Trophoblast cell (in vitro differentiated cells and primary cell): ENCODE measurements around the gene GPR55.

Source experiments
- DNase-seq, 2 donors: peaks; one replicate each; pipeline ENCODE4 v3.0.0-alpha.2; 2016
- H2AFZ ChIP-seq: 2 replicates; pipeline ENCODE4 v1.6.1; 2013; ENCODE audit warnings: low read length, moderate library complexity, mild to moderate bottlenecking; ENCODE audit not compliant: insufficient read depth, poor library complexity
- H2AK5ac ChIP-seq: 2 replicates; pipeline ENCODE4 v1.6.1; 2013; ENCODE audit warnings: mild to moderate bottlenecking, low read length
- H2BK120ac ChIP-seq: 2 replicates; pipeline ENCODE4 v1.6.1; 2013; ENCODE audit warnings: low read length, mild to moderate bottlenecking, moderate library complexity; ENCODE audit not compliant: insufficient read depth, poor library complexity
- H2BK12ac ChIP-seq: 2 replicates; pipeline ENCODE4 v1.6.1; 2013; ENCODE audit warnings: mild to moderate bottlenecking, low read length, moderate library complexity
- H2BK5ac ChIP-seq: 2 replicates; pipeline ENCODE4 v1.6.1; 2013; ENCODE audit warnings: low read length, low read depth, moderate library complexity, mild to moderate bottlenecking; ENCODE audit not compliant: poor library complexity
- H3K14ac ChIP-seq: 2 replicates; pipeline ENCODE4 v1.6.1; 2013; ENCODE audit warnings: mild to moderate bottlenecking, low read length
- H3K18ac ChIP-seq: 2 replicates; pipeline ENCODE4 v1.6.1; 2013; ENCODE audit warnings: mild to moderate bottlenecking, low read length
- H3K23ac ChIP-seq: 2 replicates; pipeline ENCODE4 v1.6.1; 2013; ENCODE audit warnings: low read length
- H3K27ac ChIP-seq: 2 replicates; pipeline ENCODE4 v1.5.1; 2013; ENCODE audit warnings: low read depth, mild to moderate bottlenecking, inconsistent platforms, low read length, moderate library complexity
- H3K27me3 ChIP-seq: 2 replicates; pipeline ENCODE4 v1.6.1; 2013; ENCODE audit warnings: inconsistent platforms, mild to moderate bottlenecking, low read length, moderate library complexity; ENCODE audit not compliant: insufficient read depth
- H3K36me3 ChIP-seq, 2 experiments: 1 replicate in 1 of 2; 2 replicates in 1 of 2; pipeline ENCODE4 v1.6.1; 2013; ENCODE audit warnings: low read length in 2 of 2, mild to moderate bottlenecking in 2 of 2, moderate library complexity in 1 of 2; ENCODE audit not compliant: insufficient read depth in 2 of 2, control insufficient read depth in 1 of 2
- H3K4ac ChIP-seq: 2 replicates; pipeline ENCODE4 v1.6.1; 2013; ENCODE audit warnings: low read depth, mild to moderate bottlenecking, low read length, moderate library complexity
- H3K4me1 ChIP-seq, 2 experiments: 1 replicate in 1 of 2; 2 replicates in 1 of 2; pipeline ENCODE4 v1.6.1; 2013; ENCODE audit warnings: low read length in 2 of 2, mild to moderate bottlenecking in 2 of 2, moderate library complexity in 1 of 2; ENCODE audit not compliant: insufficient read depth in 2 of 2, control insufficient read depth in 1 of 2
- H3K4me2 ChIP-seq: 2 replicates; pipeline ENCODE4 v1.6.1; 2013; ENCODE audit warnings: inconsistent platforms, mild to moderate bottlenecking, low read length, moderate library complexity
- H3K4me3 ChIP-seq: 2 replicates; pipeline ENCODE4 v1.5.1; 2013; ENCODE audit warnings: mild to moderate bottlenecking, low read depth, low read length, inconsistent platforms
- H3K79me1 ChIP-seq: one replicate; pipeline ENCODE4 v1.6.1; 2013; ENCODE audit warnings: low read length
- H3K79me2 ChIP-seq: 2 replicates; pipeline ENCODE4 v1.6.1; 2013; ENCODE audit warnings: low read length, mild to moderate bottlenecking; ENCODE audit not compliant: control insufficient read depth, insufficient read depth, poor library complexity
- H3K9ac ChIP-seq: 2 replicates; pipeline ENCODE4 v1.6.1; 2013; ENCODE audit warnings: mild to moderate bottlenecking, low read length
- H3K9me3 ChIP-seq: 2 replicates; pipeline ENCODE4 v1.6.1; 2013; ENCODE audit warnings: low read depth, mild to moderate bottlenecking, control low read depth, inconsistent platforms, low read length; ENCODE audit not compliant: insufficient read depth
- H4K12ac ChIP-seq: 2 replicates; pipeline ENCODE4 v1.6.1; 2013; ENCODE audit warnings: low read depth, mild to moderate bottlenecking, low read length, moderate library complexity
- H4K8ac ChIP-seq: 2 replicates; pipeline ENCODE4 v1.6.1; 2013; ENCODE audit warnings: low read depth, mild to moderate bottlenecking, low read length, moderate library complexity
- H4K91ac ChIP-seq: one replicate; pipeline ENCODE4 v1.6.1; 2013; ENCODE audit warnings: low read depth, mild to moderate bottlenecking, low read length, moderate library complexity
- WGBS: extraction: QIAGEN DNeasy Blood & Tissue Kit; methylation state at CpG from one replicate; pipeline ENCODE4 v1.1.7; 2013; ENCODE audit warnings: missing lambda C conversion rate; ENCODE audit not compliant: insufficient read length, insufficient coverage; ENCODE audit errors: extremely low coverage; 5-methylcytosine and 5-hydroxymethylcytosine counted together

Gene GPR55

GRCh38 chr2:230927711-230928341, 2.8 kb upstream of the GPR55 start:
- Histone ChIP-seq H3K79me1 (no peaks in the 10 kb centered on the region), H2BK12ac (no peak overlapping the region), H3K4me3 (no peak overlapping the region), H3K4me2 (no peak overlapping the region), H2AK5ac (no peak overlapping the region), H3K4me1 (peaks cover 0 to 2% of the 10 kb centered on the region in 2 experiments), H2BK5ac (no peak overlapping the region), H4K12ac (no peak overlapping the region), H3K36me3 (no peaks in the 10 kb centered on the region), H3K27me3 (no peaks in the 10 kb centered on the region), H2BK120ac (no peak overlapping the region), H3K14ac (no peak overlapping the region), H4K91ac (no peak overlapping the region), H3K27ac (no peak overlapping the region), H3K9me3 (no peaks in the 10 kb centered on the region), H3K4ac (no peak overlapping the region), H3K9ac (no peak overlapping the region), H2AFZ (no peak overlapping the region), H3K79me2 (no peaks in the 10 kb centered on the region), H4K8ac (no peak overlapping the region), H3K18ac (no peak overlapping the region), H3K23ac (no peak overlapping the region)
- no CpG with 5 or more reads among the region's 14 CpGs for WGBS
- DNase-seq, result no peak

GRCh38 chr2:230925879-230926765, 1.1 kb upstream of the GPR55 start:
- H3K79me2 ChIP-seq, result no peaks in the 10 kb centered on the region
- H3K23ac ChIP-seq, result no peak overlapping the region
- H2BK120ac ChIP-seq, result no peak overlapping the region
- H2AK5ac ChIP-seq, result no peak overlapping the region
- no peak overlapping the region for H3K14ac ChIP-seq
- no peak overlapping the region for H3K27ac ChIP-seq
- H3K4me1 ChIP-seq, result no peaks in the 10 kb centered on the region
- no peak overlapping the region for H4K12ac ChIP-seq
- no peak overlapping the region for H3K4me2 ChIP-seq
- no peaks in the 10 kb centered on the region for H3K9me3 ChIP-seq
- WGBS, result no CpG with 5 or more reads among the region's 11 CpGs
- H3K79me1 ChIP-seq, result no peaks in the 10 kb centered on the region
- no peak overlapping the region for H2BK5ac ChIP-seq
- DNase-seq, result no peak
- H3K9ac ChIP-seq, result no peak overlapping the region
- no peak overlapping the region for H4K91ac ChIP-seq
- H3K4me3 ChIP-seq, result no peak overlapping the region
- H3K18ac ChIP-seq, result no peak overlapping the region
- H3K27me3 ChIP-seq, result no peaks in the 10 kb centered on the region
- no peak overlapping the region for H2AFZ ChIP-seq
- H2BK12ac ChIP-seq, result no peak overlapping the region
- H3K4ac ChIP-seq, result no peak overlapping the region
- no peak overlapping the region for H4K8ac ChIP-seq
- H3K36me3 ChIP-seq, result no peaks in the 10 kb centered on the region

GRCh38 chr2:230925443-230925878, 419 bp upstream of the GPR55 start:
- H3K4ac ChIP-seq, result no peak overlapping the region
- no peak overlapping the region for H4K8ac ChIP-seq
- no peaks in the 10 kb centered on the region for H3K4me1 ChIP-seq
- H3K79me1 ChIP-seq, result no peaks in the 10 kb centered on the region
- H3K23ac ChIP-seq, result no peak overlapping the region
- no peak overlapping the region for H3K4me3 ChIP-seq
- no peak overlapping the region for H4K12ac ChIP-seq
- no peak overlapping the region for H2BK12ac ChIP-seq
- H2AFZ ChIP-seq, result no peak overlapping the region
- H3K27ac ChIP-seq, result no peak overlapping the region
- H2BK5ac ChIP-seq, result no peak overlapping the region
- H3K4me2 ChIP-seq, result no peak overlapping the region
- DNase-seq, result no peak
- H2BK120ac ChIP-seq, result no peak overlapping the region
- H3K36me3 ChIP-seq, result no peaks in the 10 kb centered on the region
- H3K9ac ChIP-seq, result no peak overlapping the region
- H2AK5ac ChIP-seq, result no peak overlapping the region
- no peak overlapping the region for H3K18ac ChIP-seq
- no peak overlapping the region for H3K14ac ChIP-seq
- no peaks in the 10 kb centered on the region for H3K9me3 ChIP-seq
- H3K27me3 ChIP-seq, result no peaks in the 10 kb centered on the region
- no CpG with 5 or more reads among the region's 9 CpGs for WGBS
- H3K79me2 ChIP-seq, result no peaks in the 10 kb centered on the region
- no peak overlapping the region for H4K91ac ChIP-seq

GRCh38 chr2:230924092-230924469, 961 bp downstream of the GPR55 start:
- Histone ChIP-seq H3K79me1 (no peaks in the 10 kb centered on the region), H4K8ac (no peak overlapping the region), H2BK12ac (no peak overlapping the region), H2AK5ac (no peak overlapping the region), H4K91ac (no peak overlapping the region), H3K27me3 (no peaks in the 10 kb centered on the region), H3K4ac (no peak overlapping the region), H3K79me2 (no peaks in the 10 kb centered on the region), H3K4me1 (no peaks in the 10 kb centered on the region), H3K23ac (no peak overlapping the region), H4K12ac (no peak overlapping the region), H3K27ac (no peak overlapping the region), H2BK120ac (no peak overlapping the region), H2AFZ (no peak overlapping the region), H3K9me3 (no peaks in the 10 kb centered on the region), H3K36me3 (no peaks in the 10 kb centered on the region), H3K9ac (no peak overlapping the region), H3K4me2 (no peak overlapping the region), H3K14ac (no peak overlapping the region), H3K18ac (no peak overlapping the region), H2BK5ac (no peak overlapping the region), H3K4me3 (no peak overlapping the region)
- WGBS, result no CpG with 5 or more reads among the region's 6 CpGs
- no peak for DNase-seq
